Mucosa of descending colon (tissue), 3 donors: Measurements from ENCODE around the gene ITIH2. TPM values are rescaled to one million over a fixed set of nuclear protein-coding genes. Genes with fewer than 3 reads are reported as not detected.
"Not testable (repeated sequence)": the region's sequence is repeated elsewhere in the genome, so short reads cannot be mapped to it uniquely, and the experiment has no call there.

ENCODE experiments used
- ATAC-seq: fragments of 200-7000 bp; cut with Tn5 transposase; one replicate; pipeline ENCODE4 v1.9.1; 2020; ENCODE audit warnings: mild to moderate bottlenecking, moderate library complexity
- DNase-seq, 3 donors: peaks; one replicate each; pipeline ENCODE4 v3.0.0-alpha.2; 2020
- H3K36me3 ChIP-seq: fragments of 200-600 bp; one replicate; pipeline ENCODE4 v1.8.0; 2021; ENCODE audit warnings: low read depth, mild to moderate bottlenecking
- H3K4me1 ChIP-seq: fragments of 200-600 bp; one replicate; pipeline ENCODE4 v1.8.0; 2021; ENCODE audit warnings: low read depth, mild to moderate bottlenecking
- H3K4me3 ChIP-seq: fragments of 200-600 bp; one replicate; pipeline ENCODE4 v1.8.0; 2021; ENCODE audit warnings: mild to moderate bottlenecking
- H3K9me3 ChIP-seq: fragments of 200-600 bp; one replicate; pipeline ENCODE4 v1.8.0; 2021; ENCODE audit warnings: mild to moderate bottlenecking
- intact Hi-C, 2 donors: fragments of 100-400 bp; cut with DNase I in 1 of 2; cut with micrococcal nuclease in 1 of 2; formaldehyde crosslinking; loops; one replicate each; pipeline versions ENCODE4 v1.11.0 to v1.11.1; 2022; cut with DNase I, micrococcal nuclease
- total RNA-seq, 3 donors: library from RNA; stranded (reverse); fragmentation: NEBNext Ultra II Directional in 2 of 3; extraction: Animal tissue kit (Norgen Biotek cat#: 25700) in 2 of 3; gene quantifications; one replicate each; pipeline versions ENCODE4 v1.2.1 to v1.2.4, GENCODE V29; 2021 to 2023
- TF ChIP-seq, protein P1 (sequence below): fragments of 200-600 bp; IDR thresholded peaks from one replicate; pipeline ENCODE4 v1.8.0; 2022; ENCODE audit warnings: antibody characterized with exemption, mild to moderate bottlenecking
- donor health status: DM: no; HTN: no; CAD: no; lungs with moderate emphysema.
- donor health status: DM: no; HTN: no; CAD: no.
- donor health status: DM: no; HTN: yes; CAD: no.

ITIH2 gene
- total RNA-seq, 3 donors from 2014 or later: not detected

DNA sequence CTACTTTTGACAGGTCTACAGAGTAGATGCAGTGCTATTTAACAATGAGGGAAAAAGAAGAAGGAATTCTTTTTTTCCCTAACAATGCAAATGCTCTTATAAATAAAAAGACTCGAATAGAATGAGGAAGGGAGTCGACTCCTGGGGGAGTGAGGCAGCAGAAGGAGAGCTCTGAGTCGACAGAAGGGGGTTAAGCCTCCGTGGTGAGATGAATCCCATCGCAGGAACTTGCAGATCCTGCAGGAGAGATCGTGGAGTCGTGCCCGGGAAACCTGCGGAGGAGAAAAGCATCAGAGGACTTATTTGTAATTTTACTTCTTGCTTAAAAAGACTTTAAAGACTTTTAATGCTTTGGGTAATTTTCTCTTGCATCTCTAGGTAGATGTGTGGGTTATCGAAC is 17.4 kb downstream of the ITIH2 start:
- TF ChIP-seq, protein P1, sequence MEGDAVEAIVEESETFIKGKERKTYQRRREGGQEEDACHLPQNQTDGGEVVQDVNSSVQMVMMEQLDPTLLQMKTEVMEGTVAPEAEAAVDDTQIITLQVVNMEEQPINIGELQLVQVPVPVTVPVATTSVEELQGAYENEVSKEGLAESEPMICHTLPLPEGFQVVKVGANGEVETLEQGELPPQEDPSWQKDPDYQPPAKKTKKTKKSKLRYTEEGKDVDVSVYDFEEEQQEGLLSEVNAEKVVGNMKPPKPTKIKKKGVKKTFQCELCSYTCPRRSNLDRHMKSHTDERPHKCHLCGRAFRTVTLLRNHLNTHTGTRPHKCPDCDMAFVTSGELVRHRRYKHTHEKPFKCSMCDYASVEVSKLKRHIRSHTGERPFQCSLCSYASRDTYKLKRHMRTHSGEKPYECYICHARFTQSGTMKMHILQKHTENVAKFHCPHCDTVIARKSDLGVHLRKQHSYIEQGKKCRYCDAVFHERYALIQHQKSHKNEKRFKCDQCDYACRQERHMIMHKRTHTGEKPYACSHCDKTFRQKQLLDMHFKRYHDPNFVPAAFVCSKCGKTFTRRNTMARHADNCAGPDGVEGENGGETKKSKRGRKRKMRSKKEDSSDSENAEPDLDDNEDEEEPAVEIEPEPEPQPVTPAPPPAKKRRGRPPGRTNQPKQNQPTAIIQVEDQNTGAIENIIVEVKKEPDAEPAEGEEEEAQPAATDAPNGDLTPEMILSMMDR: no peak
- Histone ChIP-seq H3K4me3 (no peak overlapping the region), H3K4me1 (no peaks in the 10 kb centered on the region), H3K36me3 (no peaks in the 10 kb centered on the region), H3K9me3 (no peaks in the 10 kb centered on the region)
- DNase-seq (no peak), ATAC-seq (no peak)
- intact Hi-C loops: no loop called here

- Histone ChIP-seq H3K36me3 (no peaks in the 10 kb centered on the region), H3K9me3 (no peaks in the 10 kb centered on the region), H3K4me3 (no peak overlapping the region), H3K4me1 (no peaks in the 10 kb centered on the region)
- DNase-seq: no peak
- TF ChIP-seq, protein P1: no peak
- no peak for ATAC-seq
- intact Hi-C loops: no loop called here
Observed at GRCh38 chr10:7722927-7723529, 19.9 kb downstream of the ITIH2 start.

- H3K36me3 ChIP-seq: no peaks in the 10 kb centered on the region
- H3K4me1 ChIP-seq: no peaks in the 10 kb centered on the region
- intact Hi-C loops: no loop called here
- no peak overlapping the region for H3K4me3 ChIP-seq
- H3K9me3 ChIP-seq: no peaks in the 10 kb centered on the region
- DNase-seq (no peak), ATAC-seq (no peak)
- TF ChIP-seq, protein P1: no peak
Observed at GRCh38 chr10:7734821-7735220, 31.7 kb downstream of the ITIH2 start.

GRCh38 chr10:7738536-7739407 is 35.7 kb downstream of the ITIH2 start:
- no peak overlapping the region for H3K4me3 ChIP-seq
- TF ChIP-seq, protein P1: no peak
- no peaks in the 10 kb centered on the region for H3K36me3 ChIP-seq
- H3K9me3 ChIP-seq: no peaks in the 10 kb centered on the region
- H3K4me1 ChIP-seq: no peaks in the 10 kb centered on the region
- ATAC-seq: no peak
- DNase-seq: no peak
- intact Hi-C loops: no loop called here

GRCh38 chr10:7744307-7744706 is 41.2 kb downstream of the ITIH2 start:
- no peak overlapping the region for H3K4me3 ChIP-seq
- H3K4me1 ChIP-seq: no peaks in the 10 kb centered on the region
- DNase-seq (no peak), ATAC-seq (no peak)
- H3K36me3 ChIP-seq: no peaks in the 10 kb centered on the region
- TF ChIP-seq, protein P1: no peak
- no peaks in the 10 kb centered on the region for H3K9me3 ChIP-seq
- intact Hi-C loops: no loop called here

DNA sequence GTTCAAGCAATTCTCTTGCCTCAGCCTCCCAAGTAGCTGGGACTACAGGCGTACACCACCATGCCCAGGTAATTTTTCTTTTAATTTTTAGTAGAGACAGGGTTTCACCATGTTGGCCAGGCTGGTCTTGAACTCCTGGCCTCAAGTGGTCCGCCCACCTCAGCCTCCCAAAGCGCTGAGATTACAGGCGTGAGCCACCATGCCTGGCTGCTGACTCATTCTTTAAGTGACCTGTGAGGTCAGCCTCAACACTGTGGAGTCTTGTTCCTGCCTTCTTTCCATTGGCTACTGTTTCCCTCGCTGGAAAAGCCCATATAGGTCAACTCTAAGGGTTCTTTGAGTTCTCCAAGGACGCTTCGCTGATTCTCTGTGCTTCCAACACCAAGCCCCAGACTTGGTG is 45.5 kb downstream of the ITIH2 start:
- H3K36me3 ChIP-seq, H3K4me1 ChIP-seq, ATAC-seq, H3K4me3 ChIP-seq, H3K9me3 ChIP-seq, DNase-seq, intact Hi-C loops: not testable (repeated sequence)
